Measurements from ENCODE around the gene CMC1. TPM values are rescaled to one million over a fixed set of nuclear protein-coding genes. Genes with fewer than 3 reads are reported as not detected.
"Not testable (repeated sequence)": the region's sequence is repeated elsewhere in the genome, so short reads cannot be mapped to it uniquely, and the experiment has no call there.

The CMC1 gene
- total RNA-seq, 1 experiment from 2014 or later = 17.4 TPM

DNA sequence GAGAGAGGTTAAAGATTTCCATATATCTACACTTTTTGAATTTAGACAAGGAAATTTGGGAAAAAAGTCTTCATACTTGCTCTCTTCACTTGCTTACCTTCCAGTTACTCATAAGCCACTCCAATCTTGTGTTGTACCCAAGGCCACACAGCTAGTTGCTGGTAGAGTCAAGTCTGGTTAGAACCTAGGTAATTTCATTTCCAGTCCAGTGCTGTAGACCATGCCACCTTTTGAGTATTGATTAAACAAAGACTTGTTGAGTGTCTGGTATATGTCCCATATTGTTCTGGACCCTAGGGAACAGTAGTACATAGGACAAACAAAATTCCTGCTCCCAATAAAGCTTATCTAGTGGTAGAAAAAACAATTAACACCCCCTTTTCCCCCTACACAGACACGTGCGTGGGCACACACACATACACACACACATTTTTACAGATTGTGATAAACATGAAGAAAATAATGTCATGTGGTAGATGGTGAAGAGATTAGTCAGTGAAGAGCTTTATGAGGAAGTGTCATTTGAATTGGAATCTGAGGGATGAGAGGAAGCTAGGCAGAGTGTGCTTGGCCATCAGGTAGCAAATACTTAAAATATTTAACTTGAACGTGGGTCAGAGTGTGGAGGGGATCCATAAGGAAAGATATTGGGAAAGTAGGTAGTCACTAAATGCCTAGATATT, 2.1 kb downstream of the CMC1 start:
- no peak for DNase-seq (ENCODE audit: low read depth)

DNA sequence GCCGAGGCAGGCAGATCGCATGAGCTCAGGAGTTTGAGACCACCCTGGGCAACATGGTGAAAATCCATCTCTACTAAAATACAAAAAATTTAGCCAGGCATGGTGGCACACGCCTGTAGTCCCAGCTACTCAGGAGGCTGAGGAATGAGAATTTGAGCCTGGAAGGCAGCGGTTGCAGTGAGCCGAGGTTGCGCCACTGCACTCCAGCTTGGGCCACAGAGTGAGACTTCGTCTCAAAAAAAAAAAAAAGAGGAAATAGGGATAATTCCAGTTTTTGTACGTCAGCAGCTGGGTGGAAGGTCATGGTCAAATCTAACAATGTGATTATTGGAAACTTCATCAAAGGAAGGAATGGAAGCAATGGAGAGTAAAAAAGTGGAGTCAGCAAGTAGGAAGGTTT, 3.1 kb downstream of the CMC1 start:
- DNase-seq (ENCODE audit: low read depth) = no peak

DNA sequence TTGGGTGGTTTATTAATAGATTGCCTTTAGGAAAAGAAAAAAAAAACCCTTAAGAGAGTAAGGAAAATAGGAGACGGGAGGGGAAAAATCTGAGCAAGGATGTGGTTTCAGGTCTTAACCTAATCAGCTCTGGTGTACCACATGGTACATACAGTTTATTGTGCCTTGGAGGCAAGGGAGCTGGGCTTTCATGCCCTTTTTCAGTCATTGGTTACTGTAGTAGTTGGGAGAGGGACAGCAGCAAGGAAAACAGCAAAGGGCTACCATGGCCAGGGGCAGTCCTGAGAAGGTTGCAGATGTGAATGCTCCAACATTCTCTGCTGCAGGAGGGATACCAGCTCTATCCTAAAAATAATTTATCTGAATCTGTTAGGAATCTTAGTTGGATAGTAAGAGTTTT, 5.9 kb downstream of the CMC1 start:
- DNase-seq (ENCODE audit: low read depth) = no peak

DNA sequence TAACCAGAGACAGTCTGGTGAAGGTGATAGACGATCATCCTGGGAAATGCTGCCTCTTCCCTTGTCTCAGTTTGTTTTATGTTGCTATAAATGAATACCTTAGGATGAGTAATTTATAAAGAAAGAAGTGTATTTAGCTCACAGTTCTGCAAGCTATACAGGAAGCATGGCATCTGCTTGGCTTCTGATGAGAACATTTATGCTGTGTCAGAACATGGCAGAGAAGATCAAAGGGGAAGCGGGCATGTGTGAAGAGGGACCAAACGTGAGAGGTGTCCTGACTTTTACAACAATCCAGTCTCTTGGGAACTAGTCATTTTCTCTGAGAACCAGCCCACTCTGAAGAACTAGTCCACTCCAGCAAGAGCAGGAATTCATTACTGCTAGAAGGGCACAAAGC, 9.6 kb downstream of the CMC1 start:
- DNase-seq (ENCODE audit: low read depth) = peak; percentile 42

DNA sequence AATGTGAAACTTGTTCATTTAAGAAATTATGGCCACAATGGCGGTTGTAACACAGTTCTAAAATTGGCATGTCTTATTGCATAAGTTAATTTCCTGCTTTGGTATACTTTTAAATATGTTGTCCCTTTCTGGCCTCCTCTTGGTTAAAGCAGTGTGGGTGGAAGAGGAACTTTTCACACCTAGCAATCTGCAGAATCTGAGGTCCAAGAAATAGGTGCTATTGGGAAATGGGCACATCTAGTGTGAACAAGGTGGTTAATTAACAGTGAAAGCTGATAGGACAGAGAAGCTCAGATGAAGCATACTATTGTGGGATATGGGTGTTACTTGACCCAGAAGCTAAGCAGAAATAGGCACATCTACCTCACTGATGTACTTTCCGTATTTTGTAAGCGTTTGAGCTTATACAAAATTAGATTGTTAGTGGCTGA, 10.6 kb downstream of the CMC1 start:
- DNase-seq (ENCODE audit: low read depth) = no peak

DNA sequence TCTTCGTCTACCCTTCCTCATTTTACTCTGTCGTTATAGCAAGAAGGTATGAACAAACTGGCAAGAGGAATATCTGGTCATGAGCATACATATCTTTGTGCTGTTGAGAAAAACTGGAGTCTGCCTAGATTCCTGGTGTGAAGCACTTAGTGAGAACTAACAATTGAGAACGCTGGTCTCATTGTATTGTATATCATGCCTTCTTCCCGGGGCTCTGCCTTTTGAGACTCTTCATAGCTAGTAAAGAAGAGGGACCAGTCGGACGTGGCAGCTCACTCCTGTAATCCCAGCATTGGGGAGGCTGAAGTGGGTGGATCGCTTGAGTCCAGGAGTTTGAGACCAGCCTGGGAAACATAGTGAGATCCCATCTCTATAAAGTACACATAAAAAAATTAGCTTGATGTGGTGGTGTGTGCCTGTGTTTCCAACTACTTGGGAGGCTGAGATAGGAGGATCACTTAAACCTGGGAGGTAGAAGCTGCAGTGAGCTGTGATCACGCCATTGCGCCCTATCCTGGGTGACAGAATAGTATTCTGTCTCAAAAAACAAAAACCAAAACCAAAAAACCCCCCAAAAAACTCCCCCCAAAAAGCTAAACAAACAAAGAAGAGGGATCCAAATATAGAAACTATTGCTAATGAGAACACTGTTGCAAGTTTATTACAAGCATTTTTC, 11.8 kb downstream of the CMC1 start:
- DNase-seq (ENCODE audit: low read depth) = no peak

DNA sequence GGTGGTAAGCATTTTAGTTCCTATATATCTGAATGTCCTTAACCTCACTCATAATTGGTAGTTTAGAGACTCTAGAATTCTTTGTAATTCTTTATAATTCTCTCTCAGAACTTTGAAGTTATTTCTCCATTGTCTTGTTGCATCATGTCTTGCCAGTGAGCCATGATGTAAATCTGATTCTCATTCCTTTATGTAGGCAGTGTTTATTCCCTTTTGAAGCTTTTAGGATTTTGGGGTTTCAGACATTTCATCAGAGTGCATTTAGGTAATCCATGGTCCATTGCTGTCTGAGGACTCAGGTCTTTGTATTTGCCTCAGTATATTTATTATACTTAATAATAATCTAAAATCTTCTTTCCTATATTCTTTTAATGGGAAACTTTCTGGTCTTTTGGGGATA, 20.6 kb downstream of the CMC1 start:
- DNase-seq (ENCODE audit: low read depth) = no peak

DNA sequence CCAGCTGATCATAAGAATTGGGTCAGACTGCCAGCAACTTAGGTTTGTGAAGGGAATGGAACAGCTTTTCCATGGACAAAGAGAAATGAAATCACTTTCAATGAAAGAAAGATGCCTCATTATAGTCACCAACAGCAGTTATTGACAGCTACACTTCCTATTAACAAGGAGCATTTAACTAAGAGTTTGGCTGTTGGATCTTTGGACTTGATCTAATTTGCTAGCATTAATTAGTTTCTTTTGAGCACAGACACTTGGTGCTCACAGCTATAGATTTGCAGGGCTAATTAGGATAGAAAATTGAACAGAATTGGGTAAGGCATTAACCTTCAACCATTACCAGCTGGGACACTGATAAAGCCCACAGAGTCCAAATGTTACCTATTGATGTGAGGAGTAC, 24.2 kb downstream of the CMC1 start:
- no peak for DNase-seq (ENCODE audit: low read depth)

DNA sequence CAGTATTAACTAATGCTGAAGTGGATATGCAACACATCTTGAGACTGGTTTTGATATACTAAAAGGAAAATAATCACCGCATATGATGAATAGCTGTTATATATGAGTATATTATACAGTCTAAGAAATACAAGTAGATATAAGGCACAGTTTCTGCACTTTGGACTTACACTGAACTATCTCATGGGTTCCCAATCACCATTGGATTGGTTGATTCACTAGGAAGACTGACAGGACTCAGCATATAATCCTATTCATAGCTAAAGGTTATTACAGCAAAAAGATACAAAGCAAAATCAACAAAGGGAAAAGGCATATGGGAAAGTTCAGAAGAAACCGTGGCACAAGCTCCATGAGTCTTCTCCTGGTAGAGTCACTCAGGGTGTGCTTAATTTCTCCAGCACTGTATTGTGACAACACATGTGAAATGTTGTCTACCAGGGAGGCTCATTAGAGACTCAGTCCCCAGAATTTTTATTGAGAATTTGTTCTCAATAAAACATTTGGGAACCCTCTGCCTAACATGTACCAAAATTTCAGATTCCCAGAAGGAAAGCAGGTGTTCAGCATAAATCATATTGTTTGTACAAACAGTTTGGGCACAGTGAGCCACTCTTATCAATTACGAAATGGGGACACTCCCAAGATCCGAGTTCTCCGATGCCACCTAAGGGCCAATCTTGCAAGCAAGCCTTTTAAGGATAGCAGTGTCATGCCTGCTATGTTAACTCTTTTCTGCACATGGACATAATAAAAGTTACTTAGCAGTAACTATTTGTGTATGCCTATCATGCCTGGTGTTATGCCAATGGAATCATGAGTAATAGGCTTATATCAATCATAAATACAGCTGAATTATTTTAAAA, 26.8 kb downstream of the CMC1 start:
- DNase-seq (ENCODE audit: low read depth) = no peak

DNA sequence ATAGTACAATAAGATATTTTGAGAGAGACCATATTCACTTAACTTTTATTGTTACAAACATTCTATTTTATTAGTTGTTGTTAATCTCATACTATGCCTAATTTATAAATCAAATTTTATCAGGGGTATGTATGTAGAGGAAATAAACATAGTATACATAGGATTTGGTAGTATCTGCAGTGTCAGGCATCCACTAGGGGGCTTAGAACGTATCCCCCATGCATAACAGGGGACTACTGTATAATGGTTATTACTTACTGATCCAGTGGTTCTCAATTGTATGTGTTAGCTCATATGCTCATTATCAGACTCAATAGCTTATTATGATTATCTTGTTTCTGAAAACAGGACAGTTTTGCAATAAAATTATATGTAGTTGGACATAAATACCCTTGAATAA, 27.6 kb downstream of the CMC1 start:
- no peak for DNase-seq (ENCODE audit: low read depth)

DNA sequence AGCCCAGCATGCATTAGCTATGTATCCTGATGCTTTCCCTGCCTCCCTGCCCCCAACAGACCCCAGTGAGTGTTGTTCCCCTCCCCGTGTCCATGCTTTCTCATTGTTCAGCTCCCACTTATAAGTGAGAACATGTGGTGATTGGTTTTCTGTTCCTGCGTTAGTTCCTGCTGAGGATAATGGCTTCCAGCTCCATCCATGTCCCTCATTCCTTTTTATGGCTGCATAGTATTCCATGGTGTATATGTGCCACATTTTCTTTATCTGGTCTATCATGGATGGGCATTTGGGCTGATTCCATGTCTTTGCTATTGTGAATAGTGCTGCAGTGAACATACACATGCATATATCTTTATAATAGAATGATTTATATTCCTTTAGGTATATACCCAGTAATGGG, 28.5 kb downstream of the CMC1 start:
- DNase-seq (ENCODE audit: low read depth) = not testable (repeated sequence)

DNA sequence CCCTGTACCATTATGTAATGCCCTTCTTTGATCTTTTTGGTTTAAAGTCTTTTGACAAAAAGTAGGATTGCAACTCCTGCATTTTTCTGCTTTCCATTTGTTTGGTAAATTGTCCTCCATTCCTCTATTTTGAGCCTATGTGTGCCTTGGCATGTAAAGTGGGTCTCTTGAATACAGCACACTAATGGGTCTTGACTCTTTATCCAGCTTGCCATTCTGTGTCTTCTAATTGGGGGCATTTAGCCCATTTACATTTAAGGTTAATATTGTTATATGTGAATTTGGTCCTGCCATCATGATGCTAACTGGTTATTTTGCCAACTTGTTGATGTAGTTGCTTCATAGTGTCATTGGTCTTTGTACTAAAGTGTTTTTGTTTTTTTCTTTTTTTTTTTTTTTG, 32.4 kb downstream of the CMC1 start:
- DNase-seq (ENCODE audit: low read depth) = no peak

DNA sequence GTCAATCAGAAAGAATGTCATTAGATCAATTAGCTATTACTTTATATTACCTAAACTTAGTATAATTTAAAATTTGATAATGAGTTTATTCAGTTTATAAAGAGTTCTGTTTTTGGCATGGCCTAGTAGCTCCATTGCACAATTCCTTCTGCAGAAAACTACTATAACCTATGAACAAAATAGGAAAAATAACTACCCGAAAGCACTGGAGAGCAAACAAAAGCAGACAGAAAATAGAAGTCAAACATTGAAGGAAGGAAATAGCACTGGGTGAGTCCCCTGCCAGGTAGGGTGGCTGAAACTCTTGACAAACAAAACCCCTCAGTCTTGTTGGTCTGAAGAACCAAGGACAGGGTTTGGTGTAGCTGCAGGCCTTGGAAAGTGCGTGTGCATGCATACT, 37.5 kb downstream of the CMC1 start:
- no peak for DNase-seq (ENCODE audit: low read depth)

DNA sequence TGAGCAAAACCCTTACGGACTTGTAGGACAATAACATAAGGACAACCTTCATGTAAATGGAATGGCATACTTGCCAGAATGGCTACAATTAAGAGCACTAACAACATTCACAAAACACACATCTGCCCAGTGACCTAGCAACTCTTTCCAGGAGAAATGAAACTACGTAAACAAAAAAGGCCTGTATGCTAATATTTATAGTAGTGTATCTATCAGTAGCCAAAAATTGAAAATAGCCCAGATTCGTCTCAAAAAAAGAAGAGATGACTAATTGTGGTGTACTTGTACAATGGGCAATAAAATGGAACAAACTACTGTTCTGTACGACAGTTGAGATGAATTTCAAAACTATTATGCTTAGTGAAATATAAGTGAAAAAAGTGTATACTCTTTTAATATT, 38.4 kb downstream of the CMC1 start:
- no peak for DNase-seq (ENCODE audit: low read depth)

DNA sequence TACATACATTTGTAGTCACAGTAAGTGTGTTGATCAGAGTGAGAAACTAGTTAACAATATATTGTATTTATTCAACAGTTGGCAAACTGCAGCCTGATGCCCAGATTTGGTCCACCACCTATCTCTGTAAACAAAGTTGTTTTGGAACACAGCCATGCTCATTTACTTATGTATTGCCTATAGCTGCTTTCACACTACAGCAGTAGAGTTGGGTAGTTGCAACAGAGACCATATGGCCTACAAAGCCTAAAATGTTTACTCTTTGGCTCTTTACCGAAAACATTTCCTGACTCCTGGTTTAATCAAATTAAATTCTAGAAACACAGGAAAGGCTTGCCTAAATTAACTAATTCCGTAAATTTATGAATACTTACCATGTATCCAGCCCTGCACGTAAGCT, 39.4 kb downstream of the CMC1 start:
- DNase-seq (ENCODE audit: low read depth) = no peak

DNA sequence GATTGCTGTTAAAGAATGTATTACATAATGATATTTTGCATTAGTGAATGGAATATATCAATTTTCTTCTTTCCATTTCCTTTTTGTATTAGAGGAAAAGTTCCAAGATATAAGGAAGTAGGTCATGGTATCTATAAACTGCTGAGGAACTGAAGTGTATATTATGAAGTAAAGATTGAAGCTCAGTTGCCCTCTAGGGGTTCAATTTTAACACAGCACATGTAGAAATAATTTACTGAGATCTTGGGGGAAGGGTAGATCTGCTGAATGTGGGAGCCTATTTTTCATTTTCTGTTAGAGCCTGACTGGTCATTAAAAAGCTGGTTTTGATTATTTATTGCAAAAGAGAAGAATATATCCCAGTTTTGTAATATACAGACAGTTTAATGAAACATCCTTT, 45.2 kb downstream of the CMC1 start:
- DNase-seq (ENCODE audit: low read depth) = peak; percentile 36

DNA sequence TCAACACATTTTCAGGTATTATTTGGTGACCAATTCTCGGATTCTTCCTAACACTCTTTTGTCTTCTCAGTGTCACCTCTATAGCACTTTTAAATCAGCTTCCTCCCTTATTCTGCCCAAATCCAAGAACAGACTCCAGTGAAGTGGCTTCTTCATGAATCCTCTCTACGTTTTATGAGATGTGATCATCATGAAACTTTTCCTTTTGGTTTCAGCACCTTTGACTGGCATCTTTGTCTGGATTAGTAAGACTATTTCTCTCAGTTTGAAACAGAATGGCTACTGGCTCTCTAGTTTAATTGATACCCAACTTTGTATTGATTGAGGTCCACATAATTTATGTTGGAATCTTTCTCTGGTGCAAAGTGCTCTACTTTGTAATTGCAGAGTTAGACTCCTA, 45.6 kb downstream of the CMC1 start:
- DNase-seq (ENCODE audit: low read depth) = no peak

DNA sequence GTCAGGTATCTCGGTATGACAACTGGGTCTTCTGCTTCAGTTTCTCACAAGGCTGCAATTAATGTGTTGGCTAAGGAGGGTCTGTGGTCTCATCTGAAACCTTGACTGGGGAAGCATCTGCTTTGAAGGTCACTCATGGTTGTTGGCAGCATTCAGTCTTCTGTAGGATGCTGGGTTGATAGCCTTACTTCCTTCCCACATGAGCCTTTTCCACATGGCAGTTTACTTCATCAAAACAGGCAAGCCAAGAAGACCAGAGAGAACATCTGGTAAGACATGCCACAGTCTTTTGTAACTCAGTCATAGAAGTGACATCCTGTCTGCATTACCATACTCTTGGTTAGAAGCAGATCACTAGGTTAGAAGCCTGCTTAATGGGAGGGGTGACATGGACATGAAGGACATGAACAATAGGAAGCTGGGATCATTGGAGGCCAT, 49.5 kb downstream of the CMC1 start:
- no peak for DNase-seq (ENCODE audit: low read depth)

DNA sequence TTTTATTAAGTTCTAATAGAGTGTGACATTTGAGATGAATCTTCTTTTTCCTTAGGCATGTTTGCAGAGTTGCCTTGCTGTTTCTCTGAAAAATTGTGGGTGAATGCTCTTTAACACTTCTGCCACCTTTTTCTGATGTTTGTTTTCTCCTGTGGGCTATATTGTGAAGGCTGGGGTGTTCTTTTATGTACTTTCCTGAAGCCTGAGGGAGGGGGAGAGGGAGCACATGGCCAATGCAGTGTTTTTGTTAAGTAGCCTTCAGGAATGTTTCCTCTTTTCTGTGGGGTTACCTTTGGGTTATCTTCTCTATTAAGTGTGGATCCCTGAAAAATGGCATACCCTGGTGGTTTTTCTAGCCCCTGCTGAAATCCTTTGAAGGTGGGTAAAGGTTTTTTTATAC, 50.2 kb downstream of the CMC1 start:
- DNase-seq (ENCODE audit: low read depth) = no peak

DNA sequence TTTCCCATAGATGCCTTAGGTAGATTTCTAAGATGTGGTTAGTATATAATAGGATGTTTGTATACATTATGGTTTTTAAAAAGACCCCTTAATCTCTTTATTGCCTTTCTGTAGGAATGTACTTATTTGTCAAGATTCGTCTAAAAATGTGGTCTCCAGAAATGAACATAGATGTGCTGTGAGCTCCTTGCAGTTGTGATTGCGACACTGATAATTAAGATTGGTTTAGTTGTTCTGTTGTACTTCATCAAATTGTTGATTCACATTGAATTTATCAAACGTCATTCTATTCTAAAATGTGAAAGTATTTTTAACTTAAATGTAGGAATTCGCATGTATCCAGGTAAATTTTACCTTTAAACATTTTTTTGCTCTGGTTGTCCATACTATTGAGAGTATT, 51.2 kb downstream of the CMC1 start:
- DNase-seq (ENCODE audit: low read depth) = no peak

DNA sequence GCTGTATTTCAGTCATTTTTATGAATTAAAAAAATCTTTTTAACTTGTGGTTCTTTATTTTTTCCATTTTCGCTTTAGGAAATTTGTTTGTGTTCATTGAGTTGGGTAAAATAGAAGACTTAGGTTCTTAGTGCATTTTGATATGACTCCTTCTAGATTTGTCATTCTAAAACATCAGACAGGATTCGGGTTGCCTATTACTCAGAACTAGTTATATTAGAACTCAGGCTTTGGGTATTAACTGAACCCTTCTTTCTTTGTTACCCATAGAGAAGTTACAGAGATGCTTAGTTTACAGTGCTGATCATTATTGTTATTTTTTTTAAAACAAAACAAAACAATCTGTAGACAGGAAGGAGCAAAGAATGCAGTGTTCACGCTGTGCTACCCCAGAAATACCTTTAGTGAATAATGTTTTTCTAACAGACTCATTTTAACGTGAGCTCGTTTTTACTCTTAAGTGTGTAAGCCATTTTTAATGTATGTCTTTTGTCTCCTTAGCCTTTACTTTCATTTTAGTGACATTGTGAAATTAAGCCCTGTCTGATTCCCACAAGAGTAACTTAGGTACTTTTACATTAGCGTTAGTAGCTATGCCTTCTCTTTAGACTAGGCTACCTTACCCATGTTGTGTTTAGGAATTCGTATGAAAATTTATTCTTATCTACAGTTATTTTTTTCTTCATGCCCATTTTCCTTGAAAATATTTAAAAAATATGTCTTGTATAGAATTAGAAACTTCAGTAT, 53.4 kb downstream of the CMC1 start:
- DNase-seq (ENCODE audit: low read depth) = no peak

Data from HT1080 (cell line).